Putamen (tissue), 1 donor: Measurements from ENCODE around the gene BAD.
A peak's percentile ranks its signal among the peaks of the same experiment; 100 is the strongest.

Source experiments
- DNase-seq: peaks from one replicate; pipeline ENCODE4 v3.0.0-alpha.2; 2016; ENCODE audit warnings: low spot score

The BAD gene

DNA sequence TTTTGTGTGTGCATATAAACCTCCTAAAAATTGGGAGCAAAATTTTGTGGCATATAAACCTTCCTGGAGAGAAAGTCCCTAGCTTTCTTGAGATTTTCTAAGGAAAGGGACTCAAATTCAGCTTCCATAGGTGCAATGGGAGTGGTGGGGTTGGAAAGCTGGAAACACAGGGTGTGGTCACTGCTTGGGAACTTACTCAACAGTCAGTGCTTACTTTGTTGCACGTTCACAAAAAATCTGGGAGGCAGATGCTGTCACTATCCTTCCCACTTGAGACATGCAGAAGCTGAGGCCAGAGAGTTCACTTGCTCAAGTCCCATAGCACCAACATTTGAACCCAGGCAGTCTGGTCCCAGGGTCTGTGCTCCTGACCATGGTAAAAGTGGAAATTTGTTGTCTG lies 11.8 kb upstream of the BAD start:
- DNase-seq, result no peak

DNA sequence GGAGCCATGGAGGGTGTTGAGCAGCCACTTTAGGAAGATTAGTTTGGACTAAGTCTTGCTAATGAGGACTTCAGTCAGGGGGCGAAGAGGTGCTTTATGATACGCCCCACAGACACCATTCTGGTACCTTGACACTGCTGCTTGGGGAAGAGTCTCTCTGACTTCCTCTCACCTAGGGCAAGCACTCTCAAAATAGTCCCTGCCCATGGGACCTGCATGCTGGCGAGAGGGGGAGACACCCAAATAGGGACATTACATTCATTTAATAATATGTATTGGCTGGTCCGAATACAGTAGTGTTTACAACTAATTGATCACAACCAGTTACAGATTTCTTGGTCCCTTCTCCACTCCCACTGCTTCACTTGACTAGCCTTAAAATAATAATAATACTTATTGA lies 11.3 kb upstream of the BAD start:
- DNase-seq, result no peak

DNA sequence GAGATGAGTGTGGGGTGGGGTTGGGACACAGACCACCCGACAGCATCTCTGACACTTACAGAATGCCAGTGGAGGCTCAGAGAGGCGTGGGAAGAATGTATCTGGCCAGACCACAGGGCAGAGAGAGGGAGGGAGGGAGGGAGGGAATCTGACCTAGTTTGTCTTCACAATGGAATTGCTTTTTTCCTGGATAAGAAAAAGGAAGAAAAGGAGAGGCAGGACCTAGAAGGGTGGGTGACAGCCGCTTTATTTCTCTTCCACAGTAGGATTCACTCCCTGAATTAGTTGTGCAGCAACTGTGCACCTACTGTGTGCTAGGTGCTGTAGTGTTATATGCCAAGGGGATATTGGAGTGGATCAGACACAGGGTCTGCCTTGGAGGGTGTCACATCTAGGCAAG lies 10.3 kb upstream of the BAD start:
- no peak for DNase-seq

DNA sequence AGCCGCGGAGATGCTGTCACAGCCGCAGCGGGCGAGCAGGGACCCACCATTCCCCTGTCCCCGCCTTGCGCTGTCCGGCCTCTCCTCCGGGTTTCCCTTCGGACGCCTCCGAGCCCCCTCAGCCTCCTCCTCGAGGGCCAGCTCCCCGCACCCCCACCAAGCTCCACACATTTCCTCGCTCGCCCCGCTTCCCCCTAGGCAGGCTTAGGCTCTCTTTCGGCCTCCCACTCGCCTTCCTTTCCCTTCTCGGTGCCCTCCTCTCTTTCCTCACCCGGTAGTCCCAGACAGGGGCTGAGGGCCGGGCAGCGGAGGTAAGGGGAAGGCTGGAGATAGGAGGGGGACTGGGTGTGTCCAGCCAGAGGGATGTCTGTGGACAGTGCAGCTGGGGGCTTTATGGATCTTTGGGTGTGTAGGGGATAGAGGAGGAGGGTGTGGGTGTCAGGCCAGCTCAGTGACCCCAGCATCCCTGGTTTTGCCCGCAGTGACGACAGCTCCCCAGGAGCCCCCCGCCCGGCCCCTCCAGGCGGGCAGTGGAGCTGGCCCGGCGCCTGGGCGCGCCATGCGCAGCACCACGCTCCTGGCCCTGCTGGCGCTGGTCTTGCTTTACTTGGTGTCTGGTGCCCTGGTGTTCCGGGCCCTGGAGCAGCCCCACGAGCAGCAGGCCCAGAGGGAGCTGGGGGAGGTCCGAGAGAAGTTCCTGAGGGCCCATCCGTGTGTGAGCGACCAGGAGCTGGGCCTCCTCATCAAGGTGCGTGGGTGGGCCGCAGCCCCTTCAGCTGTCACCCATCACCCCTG lies 8.2 kb upstream of the BAD start:
- no peak for DNase-seq

DNA sequence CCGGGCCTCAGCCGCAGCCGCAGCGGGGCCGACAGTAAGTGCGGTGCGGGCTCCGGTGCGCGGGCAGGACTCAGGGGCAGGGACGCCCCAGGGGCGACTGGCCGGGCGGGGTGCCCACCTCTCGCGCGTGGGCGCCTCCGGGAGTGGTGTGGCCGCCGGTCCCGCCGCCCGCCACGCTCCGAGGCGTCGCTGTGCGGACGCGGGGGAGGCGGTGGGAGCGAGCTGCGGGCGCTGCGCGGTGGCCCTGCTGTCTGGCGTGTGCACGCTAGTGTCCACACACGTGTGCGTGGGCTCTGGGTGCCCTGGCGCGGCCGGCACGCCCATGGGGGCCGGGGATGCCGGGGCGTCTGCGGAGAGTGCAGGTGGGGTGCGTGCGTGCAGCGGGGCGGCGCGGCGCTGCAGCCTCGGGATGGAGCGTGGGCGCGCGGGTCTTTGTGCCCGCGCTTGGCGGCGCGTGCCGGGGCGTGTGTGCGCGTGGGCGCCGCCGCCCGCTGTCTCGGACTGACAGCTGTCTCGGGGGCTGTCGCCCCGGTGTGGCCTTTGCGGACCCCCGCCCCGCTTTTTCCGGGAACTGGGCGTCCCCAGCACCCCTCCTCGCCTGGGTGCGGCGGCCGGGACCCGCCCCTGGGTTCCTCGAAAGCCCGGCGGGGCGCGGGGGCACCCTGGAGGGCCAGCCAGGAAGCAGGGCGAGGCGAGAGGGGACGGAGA lies 7.4 kb upstream of the BAD start:
- no peak for DNase-seq

GRCh38 chr11:64291262-64291751 lies 6.8 kb upstream of the BAD start, which contains the start of gene KCNK4:
Gene KCNK4, plus strand, starts transcription at chr11:64291302. Its CDS starts 1,717 bp downstream, at chr11:64293019.
- DNase-seq, result no peak

GRCh38 chr11:64290352-64291261 lies 6.1 kb upstream of the BAD start:
- no peak for DNase-seq

GRCh38 chr11:64289002-64289564 lies 4.6 kb upstream of the BAD start:
- DNase-seq, result no peak

- no peak for DNase-seq
Observed at GRCh38 chr11:64288353-64288750, 3.9 kb upstream of the BAD start.

- DNase-seq, result no peak
Observed at GRCh38 chr11:64287676-64288352, 3.3 kb upstream of the BAD start.

GRCh38 chr11:64286801-64287159 lies 2.3 kb upstream of the BAD start:
- no peak for DNase-seq

GRCh38 chr11:64285885-64286800 lies 1.7 kb upstream of the BAD start:
- DNase-seq, result no peak

- peak; percentile 87 for DNase-seq
Observed at GRCh38 chr11:64284962-64285884, 758 bp upstream of the BAD start, which contains the start of gene GPR137. Gene GPR137, plus strand, starts transcription at chr11:64285848. Its CDS starts 677 bp downstream, at chr11:64286525.

- no peak for DNase-seq
Observed at GRCh38 chr11:64283092-64283491, 1.4 kb downstream of the BAD start.

DNA sequence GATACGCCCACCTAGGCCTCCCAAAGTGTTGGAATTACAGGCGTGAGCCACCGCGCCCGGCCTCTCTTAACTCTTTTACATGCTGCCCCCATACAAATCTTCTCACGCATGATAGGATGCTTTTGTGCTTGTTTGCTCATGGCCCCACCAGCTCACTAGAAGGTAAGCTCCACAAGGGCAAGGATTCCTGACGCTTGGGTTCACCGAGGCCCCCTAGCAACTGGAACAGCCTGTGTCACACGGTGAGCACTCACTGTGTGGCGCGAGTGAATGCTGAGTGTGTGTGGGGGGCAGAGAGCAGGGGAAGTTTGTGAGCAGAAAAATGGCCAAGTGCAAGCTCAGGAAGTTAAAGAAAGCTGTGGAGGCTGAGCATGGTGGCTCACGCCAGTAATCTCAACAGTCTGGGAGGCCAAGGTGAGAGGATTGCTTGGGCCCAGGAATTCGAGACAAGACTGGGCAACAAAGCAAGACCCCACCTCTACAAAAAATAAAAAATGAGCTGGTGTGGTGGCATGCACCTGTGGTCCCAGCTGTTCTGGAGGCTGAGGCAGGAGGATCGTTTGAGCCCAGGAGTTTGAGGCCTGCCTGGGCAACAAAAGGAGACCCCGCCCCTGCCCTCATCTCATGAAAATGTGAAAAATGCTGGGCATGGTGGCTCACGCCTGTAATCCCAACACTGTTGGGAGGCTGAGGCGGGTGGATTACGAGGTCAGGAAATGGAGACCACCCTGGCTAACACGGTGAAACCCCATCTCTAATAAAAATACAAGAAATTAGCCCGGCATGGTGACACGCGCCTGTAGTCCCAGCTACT lies 2.3 kb downstream of the BAD start:
- DNase-seq, result no peak

DNA sequence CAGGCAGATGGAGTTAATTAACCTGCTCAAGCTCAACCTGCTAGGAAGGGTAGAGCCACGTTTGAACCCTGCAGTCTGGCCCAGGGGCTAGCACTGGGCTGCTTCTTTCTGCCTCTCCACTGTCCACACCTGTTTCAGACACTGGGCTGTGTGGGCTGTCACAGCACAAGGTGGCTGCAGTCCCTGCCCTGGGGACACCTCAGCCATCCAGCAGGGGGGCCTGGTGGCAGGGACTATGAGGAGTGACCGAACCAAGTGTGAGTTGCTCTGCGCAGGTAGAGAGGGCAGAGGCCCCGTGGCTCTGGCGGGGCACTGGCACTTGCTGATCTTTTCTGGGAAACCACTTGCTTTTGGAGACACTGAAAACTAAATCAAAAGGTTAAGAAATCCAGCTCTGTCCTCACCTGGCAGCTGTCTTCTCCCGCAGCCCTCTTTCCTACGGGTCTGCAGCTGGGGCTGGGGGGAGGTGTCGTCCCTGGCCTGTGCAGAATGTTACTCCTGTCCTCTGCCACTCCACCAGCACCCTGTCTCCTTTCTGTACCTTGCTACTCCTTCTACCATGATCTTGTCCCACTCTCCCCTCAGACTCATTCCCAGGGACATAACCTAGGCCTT lies 5.8 kb downstream of the BAD start:
- no peak for DNase-seq

- no peak for DNase-seq
Observed at GRCh38 chr11:64276653-64277431, 7.6 kb downstream of the BAD start.
